Fibroblast of villous mesenchyme (primary cell): Measurements from ENCODE around the gene ARHGEF16. TPM values are rescaled to one million over a fixed set of nuclear protein-coding genes. Genes with fewer than 3 reads are reported as not detected.

ENCODE experiments used
- DNase-seq: peaks from one replicate; pipeline ENCODE4 v3.0.0-alpha.2; 2010; ENCODE audit warnings: low read depth
- H3K4me3 ChIP-seq: 2 replicates; pipeline ENCODE4 v1.5.1; 2011; ENCODE audit warnings: low read depth, mild to moderate bottlenecking, low read length
- CTCF ChIP-seq: IDR thresholded peaks from 2 replicates; pipeline ENCODE4 v1.5.1; 2012; ENCODE audit warnings: low read depth, mild to moderate bottlenecking, low read length; ENCODE audit not compliant: insufficient read depth
- total RNA-seq: library from RNA; depleted of rRNA; stranded (reverse); fragments of >200 nt; gene quantifications from 2 replicates; pipeline ENCODE4 v1.2.3, GENCODE V29; 2012

ARHGEF16 gene
- total RNA-seq, 1 donor: 0.86 TPM

GRCh38 chr1:3478187-3478586 lies 23.7 kb downstream of the ARHGEF16 start:
- no peak overlapping the region for H3K4me3 ChIP-seq
- no peak for DNase-seq
- TF ChIP-seq CTCF: no peak

- no peak for TF ChIP-seq CTCF
- no peak for DNase-seq
- H3K4me3 ChIP-seq: no peak overlapping the region
These were observed 25.3 kb downstream of the ARHGEF16 start for GRCh38 chr1:3479511-3480368.

GRCh38 chr1:3480369-3480719 lies 25.9 kb downstream of the ARHGEF16 start:
- TF ChIP-seq CTCF: no peak
- DNase-seq: no peak
- no peak overlapping the region for H3K4me3 ChIP-seq

GRCh38 chr1:3481046-3481445 lies 26.6 kb downstream of the ARHGEF16 start:
- DNase-seq: no peak
- TF ChIP-seq CTCF: no peak

GRCh38 chr1:3481836-3482375 lies 27.4 kb downstream of the ARHGEF16 start:
- DNase-seq: no peak
- H3K4me3 ChIP-seq: no peak overlapping the region
- no peak for TF ChIP-seq CTCF

More at GRCh38 chr1:3481046-3481445, 26.6 kb downstream of the ARHGEF16 start:
- no peak overlapping the region for H3K4me3 ChIP-seq

GRCh38 chr1:3482378-3482849 lies 27.9 kb downstream of the ARHGEF16 start:
- no peak for TF ChIP-seq CTCF
- DNase-seq: no peak
- no peak overlapping the region for H3K4me3 ChIP-seq
